GM10266 (cell line): Measurements from ENCODE around the gene MRPL52.
A peak's percentile ranks its signal among the peaks of the same experiment; 100 is the strongest.

Experiments
- DNase-seq: peaks from one replicate; pipeline ENCODE4 v3.0.0; 2012; ENCODE audit errors: extremely low spot score
- TF ChIP-seq, protein P1 (sequence below): IDR thresholded peaks from 2 replicates; pipeline ENCODE4 v1.5.1; 2012; ENCODE audit warnings: mild to moderate bottlenecking, low read depth; ENCODE audit not compliant: control insufficient read depth, insufficient read depth; ENCODE audit errors: missing control alignments

Gene MRPL52

DNA sequence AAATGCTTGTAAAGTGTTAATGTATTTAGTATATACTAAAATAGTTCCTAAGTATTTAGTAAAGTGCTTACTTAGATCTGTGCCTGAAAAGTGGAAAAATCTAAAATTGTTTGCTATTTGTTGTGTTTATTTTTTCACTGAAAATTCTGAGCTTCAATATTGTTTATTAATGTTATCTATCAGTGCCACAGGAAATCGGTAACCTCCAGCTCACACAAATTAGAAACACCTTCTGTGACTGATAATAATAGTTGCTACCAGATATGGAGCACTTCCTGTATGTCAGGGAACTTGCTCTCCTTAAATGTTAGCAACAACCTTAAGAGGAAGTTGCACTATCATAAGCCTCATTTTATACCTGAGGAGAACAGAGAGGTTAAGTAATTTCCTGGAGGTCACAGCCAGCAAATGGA, 41.1 kb downstream of the MRPL52 start:
- DNase-seq = no peak
- TF ChIP-seq, protein P1, sequence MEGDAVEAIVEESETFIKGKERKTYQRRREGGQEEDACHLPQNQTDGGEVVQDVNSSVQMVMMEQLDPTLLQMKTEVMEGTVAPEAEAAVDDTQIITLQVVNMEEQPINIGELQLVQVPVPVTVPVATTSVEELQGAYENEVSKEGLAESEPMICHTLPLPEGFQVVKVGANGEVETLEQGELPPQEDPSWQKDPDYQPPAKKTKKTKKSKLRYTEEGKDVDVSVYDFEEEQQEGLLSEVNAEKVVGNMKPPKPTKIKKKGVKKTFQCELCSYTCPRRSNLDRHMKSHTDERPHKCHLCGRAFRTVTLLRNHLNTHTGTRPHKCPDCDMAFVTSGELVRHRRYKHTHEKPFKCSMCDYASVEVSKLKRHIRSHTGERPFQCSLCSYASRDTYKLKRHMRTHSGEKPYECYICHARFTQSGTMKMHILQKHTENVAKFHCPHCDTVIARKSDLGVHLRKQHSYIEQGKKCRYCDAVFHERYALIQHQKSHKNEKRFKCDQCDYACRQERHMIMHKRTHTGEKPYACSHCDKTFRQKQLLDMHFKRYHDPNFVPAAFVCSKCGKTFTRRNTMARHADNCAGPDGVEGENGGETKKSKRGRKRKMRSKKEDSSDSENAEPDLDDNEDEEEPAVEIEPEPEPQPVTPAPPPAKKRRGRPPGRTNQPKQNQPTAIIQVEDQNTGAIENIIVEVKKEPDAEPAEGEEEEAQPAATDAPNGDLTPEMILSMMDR = no peak

DNA sequence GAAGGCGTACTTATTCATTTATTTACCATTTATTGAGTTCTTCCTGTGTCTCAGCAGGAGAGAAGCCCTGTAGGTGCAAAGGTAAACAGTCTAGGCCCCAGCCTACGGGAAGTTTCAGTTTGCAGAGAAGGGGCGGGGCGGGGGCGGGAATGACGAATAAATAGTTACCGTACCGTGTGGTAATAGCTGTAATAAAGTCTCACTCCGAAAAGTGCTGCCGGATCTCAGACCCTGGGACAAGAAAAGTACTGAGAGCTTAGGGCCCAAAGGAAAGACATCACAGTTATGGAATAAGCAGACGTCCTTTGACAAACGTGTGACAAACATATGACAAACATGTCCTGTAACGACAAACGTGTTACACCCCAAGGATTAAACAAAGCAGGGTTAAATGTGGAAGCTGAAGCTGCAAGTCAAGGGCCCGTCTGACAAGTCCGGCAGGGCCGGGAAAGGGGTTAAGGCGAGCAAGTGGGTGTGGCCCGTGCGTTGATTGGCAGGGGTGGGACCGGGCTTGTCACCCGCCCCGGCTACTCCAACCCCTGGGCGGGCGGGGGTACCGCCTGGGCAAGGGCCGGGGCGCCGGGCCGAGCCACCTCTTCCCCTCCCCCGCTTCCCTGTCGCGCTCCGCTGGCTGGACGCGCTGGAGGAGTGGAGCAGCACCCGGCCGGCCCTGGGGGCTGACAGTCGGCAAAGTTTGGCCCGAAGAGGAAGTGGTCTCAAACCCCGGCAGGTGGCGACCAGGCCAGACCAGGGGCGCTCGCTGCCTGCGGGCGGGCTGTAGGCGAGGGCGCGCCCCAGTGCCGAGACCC, 41.7 kb downstream of the MRPL52 start, which contains the start of gene LRP10:
Gene LRP10 (plus strand): TSS at position 517 of the 809 bp plus-strand sequence. CDS start 564 bp downstream, outside the sequence.
- TF ChIP-seq, protein P1 = peak; percentile 4
- DNase-seq = peak; percentile 88

DNA sequence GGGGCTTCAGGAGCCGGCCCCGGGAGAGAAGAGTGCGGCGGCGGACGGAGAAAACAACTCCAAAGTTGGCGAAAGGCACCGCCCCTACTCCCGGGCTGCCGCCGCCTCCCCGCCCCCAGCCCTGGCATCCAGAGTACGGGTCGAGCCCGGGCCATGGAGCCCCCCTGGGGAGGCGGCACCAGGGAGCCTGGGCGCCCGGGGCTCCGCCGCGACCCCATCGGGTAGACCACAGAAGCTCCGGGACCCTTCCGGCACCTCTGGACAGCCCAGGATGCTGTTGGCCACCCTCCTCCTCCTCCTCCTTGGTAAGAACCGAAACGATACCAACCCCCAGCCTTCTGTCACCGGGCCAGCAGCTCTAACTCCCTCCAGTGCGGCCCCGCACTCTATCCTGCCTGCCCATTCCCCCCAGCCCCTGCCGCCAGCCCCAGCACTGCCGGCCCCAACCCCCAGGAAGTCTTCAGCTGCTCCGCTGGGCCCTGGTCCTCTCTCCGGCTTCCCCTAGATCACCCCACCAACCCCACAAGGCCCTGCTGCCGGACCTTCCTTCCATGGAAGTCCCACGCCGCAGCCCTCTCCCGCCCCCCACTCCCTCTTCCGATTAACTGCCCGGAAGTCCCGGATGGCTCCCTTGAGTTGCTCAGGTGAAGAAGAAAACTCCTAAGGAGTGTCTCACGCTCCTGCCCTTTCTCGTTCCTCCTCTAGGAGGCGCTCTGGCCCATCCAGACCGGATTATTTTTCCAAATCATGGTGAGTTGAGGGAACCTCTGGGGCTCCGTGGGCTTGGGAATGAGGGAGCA, 42.5 kb downstream of the MRPL52 start:
- DNase-seq = peak; percentile 85
- TF ChIP-seq, protein P1 = peak; percentile 97

DNA sequence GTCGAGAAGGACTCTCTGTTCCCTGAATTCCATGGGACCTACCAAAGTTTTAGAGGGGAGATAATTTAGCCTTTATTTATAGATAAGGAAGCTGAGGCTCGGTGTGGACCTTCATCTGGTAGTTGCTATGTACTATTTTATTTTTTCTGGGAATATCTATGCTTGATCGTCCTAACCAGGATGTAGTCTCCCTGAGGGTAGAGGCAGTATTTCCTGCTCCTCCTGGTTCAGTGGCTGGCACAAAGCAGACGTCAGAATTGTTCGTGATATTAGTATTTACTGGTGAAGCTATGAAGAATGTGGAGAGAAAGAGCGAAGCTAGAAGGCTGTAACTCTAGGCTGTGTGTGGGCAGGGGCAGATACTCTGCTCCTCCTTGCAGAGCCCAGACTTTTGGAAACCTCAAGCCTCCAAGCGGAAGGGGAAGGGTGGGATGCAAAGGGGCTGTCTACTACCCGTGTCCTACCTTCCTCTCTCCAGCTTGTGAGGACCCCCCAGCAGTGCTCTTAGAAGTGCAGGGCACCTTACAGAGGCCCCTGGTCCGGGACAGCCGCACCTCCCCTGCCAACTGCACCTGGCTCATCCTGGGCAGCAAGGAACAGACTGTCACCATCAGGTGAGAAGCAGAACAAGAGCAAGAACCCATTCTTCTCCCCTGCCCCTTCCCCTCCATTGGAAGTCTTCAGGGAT, 43.3 kb downstream of the MRPL52 start:
- TF ChIP-seq, protein P1 = no peak
- DNase-seq = peak; percentile 16

DNA sequence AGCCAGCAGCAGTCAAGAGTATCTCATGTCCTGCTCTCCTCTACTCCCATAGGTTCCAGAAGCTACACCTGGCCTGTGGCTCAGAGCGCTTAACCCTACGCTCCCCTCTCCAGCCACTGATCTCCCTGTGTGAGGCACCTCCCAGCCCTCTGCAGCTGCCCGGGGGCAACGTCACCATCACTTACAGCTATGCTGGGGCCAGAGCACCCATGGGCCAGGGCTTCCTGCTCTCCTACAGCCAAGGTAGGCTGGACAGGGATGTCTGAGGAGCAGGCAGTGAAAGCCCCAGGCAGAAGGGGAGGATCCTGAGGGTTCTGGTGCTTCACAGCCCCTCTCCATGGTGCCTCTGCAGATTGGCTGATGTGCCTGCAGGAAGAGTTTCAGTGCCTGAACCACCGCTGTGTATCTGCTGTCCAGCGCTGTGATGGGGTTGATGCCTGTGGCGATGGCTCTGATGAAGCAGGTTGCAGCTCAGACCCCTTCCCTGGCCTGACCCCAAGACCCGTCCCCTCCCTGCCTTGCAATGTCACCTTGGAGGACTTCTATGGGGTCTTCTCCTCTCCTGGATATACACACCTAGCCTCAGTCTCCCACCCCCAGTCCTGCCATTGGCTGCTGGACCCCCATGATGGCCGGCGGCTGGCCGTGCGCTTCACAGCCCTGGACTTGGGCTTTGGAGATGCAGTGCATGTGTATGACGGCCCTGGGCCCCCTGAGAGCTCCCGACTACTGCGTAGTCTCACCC, 45.5 kb downstream of the MRPL52 start:
- no peak for DNase-seq
- TF ChIP-seq, protein P1 = no peak

DNA sequence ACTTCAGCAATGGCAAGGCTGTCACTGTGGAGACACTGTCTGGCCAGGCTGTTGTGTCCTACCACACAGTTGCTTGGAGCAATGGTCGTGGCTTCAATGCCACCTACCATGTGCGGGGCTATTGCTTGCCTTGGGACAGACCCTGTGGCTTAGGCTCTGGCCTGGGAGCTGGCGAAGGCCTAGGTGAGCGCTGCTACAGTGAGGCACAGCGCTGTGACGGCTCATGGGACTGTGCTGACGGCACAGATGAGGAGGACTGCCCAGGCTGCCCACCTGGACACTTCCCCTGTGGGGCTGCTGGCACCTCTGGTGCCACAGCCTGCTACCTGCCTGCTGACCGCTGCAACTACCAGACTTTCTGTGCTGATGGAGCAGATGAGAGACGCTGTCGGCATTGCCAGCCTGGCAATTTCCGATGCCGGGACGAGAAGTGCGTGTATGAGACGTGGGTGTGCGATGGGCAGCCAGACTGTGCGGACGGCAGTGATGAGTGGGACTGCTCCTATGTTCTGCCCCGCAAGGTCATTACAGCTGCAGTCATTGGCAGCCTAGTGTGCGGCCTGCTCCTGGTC, 46.1 kb downstream of the MRPL52 start:
- TF ChIP-seq, protein P1 = no peak
- no peak for DNase-seq
